Keratinocyte (primary cell): ENCODE measurements around the gene RELL2. TPM values are rescaled to one million over a fixed set of nuclear protein-coding genes. Genes with fewer than 3 reads are reported as not detected.
A peak's percentile ranks its signal among the peaks of the same experiment; 100 is the strongest.

ENCODE experiments used
- DNase-seq: peaks from one replicate; pipeline ENCODE4 v3.0.0-alpha.2; 2011; ENCODE audit warnings: low read depth, missing footprints, low spot score
- FAIRE-seq: peaks from 2 replicates; lab custom pipeline; 2011; peaks lifted over from hg19 to GRCh38; lab: Jason Lieb, UNC
- H2AFZ ChIP-seq: 2 replicates; pipeline ENCODE4 v1.6.0; 2012; ENCODE audit warnings: low read length, control low read depth, inconsistent platforms; ENCODE audit not compliant: control insufficient read depth
- H3K27ac ChIP-seq: 2 replicates; pipeline ENCODE4 v1.5.1; 2011; ENCODE audit warnings: low read length; ENCODE audit not compliant: control insufficient read depth, insufficient read depth
- H3K27me3 ChIP-seq: 3 replicates; pipeline ENCODE4 v1.6.0; 2011; ENCODE audit warnings: low read length; ENCODE audit not compliant: control insufficient read depth, insufficient read depth; ENCODE audit errors: extremely low read depth
- H3K36me3 ChIP-seq, 2 experiments: 2 replicates in 1 of 2; 3 replicates in 1 of 2; pipeline ENCODE4 v1.5.1; 2011; ENCODE audit warnings: low read length in 2 of 2, mild to moderate bottlenecking in 1 of 2; ENCODE audit not compliant: control insufficient read depth in 2 of 2, insufficient read depth in 2 of 2; ENCODE audit errors: extremely low read depth in 1 of 2
- H3K4me1 ChIP-seq: 3 replicates; pipeline ENCODE4 v1.5.1; 2011; ENCODE audit warnings: low read length; ENCODE audit not compliant: control insufficient read depth, insufficient read depth; ENCODE audit errors: extremely low read depth
- H3K4me2 ChIP-seq: 3 replicates; pipeline ENCODE4 v1.6.0; 2011; ENCODE audit warnings: low read depth, low read length; ENCODE audit not compliant: control insufficient read depth, insufficient read depth; ENCODE audit errors: extremely low read depth
- H3K4me3 ChIP-seq, 3 experiments: fragments of 200-600 bp in 1 of 3; sonication (generic) in 1 of 3; 2 replicates in 2 of 3; 3 replicates in 1 of 3; pipeline ENCODE4 v1.5.1; 2011 to 2016; ENCODE audit warnings: low read length in 3 of 3, mild to moderate bottlenecking in 3 of 3, control low read depth in 2 of 3, inconsistent platforms in 1 of 3, low read depth in 1 of 3, mixed read lengths in 1 of 3, mixed run types in 1 of 3, moderate library complexity in 1 of 3; ENCODE audit not compliant: control insufficient read depth in 2 of 3, insufficient read depth in 2 of 3; ENCODE audit errors: extremely low read depth in 1 of 3
- H3K79me2 ChIP-seq: 2 replicates; pipeline ENCODE4 v1.6.0; 2012; ENCODE audit warnings: low read length; ENCODE audit not compliant: control insufficient read depth, insufficient read depth
- H3K9ac ChIP-seq: 3 replicates; pipeline ENCODE4 v1.6.0; 2011; ENCODE audit warnings: low read length; ENCODE audit not compliant: control insufficient read depth, insufficient read depth; ENCODE audit errors: extremely low read depth
- H3K9me1 ChIP-seq: 3 replicates; pipeline ENCODE4 v1.6.0; 2011; ENCODE audit warnings: low read length; ENCODE audit not compliant: control insufficient read depth, insufficient read depth; ENCODE audit errors: extremely low read depth
- H3K9me3 ChIP-seq: 2 replicates; pipeline ENCODE4 v1.5.1; 2012; ENCODE audit warnings: low read depth, low read length; ENCODE audit not compliant: control insufficient read depth
- H4K20me1 ChIP-seq: 3 replicates; pipeline ENCODE4 v1.6.0; 2011; ENCODE audit warnings: low read length; ENCODE audit not compliant: control insufficient read depth, insufficient read depth; ENCODE audit errors: extremely low read depth
- EZH2 ChIP-seq: IDR thresholded peaks from one replicate; pipeline ENCODE4 v1.6.1; 2012; ENCODE audit warnings: inconsistent platforms, mild to moderate bottlenecking, low read length, moderate library complexity
- dilution Hi-C: fragments of 300-500 bp; cut with MboI; formaldehyde crosslinking; loops from one replicate; pipeline ENCODE4 v1.7.0; 2020; ENCODE audit warnings: low sequenced_read_pairs; ENCODE audit not compliant: extremely low pct_ligation_motif_present
- polyA plus RNA-seq, 5 experiments: library from polyadenylated mRNA; depleted of rRNA in 3 of 5; stranded (reverse) in 3 of 5; stranded (forward) in 1 of 5; unstranded in 1 of 5; fragments of >200 nt; gene quantifications; 1 replicate in 1 of 5; 2 replicates in 3 of 5; 3 replicates in 1 of 5; pipeline versions ENCODE4 v1.2.1 to v1.2.3, GENCODE V29; 2011 to 2012; ENCODE audit warnings: missing spikeins in 2 of 5, low read depth in 1 of 5, low replicate concordance in 1 of 5
- TF ChIP-seq, protein P1 (sequence below), 3 experiments: IDR thresholded peaks in 1 of 3; conservative IDR thresholded peaks in 1 of 3; optimal IDR thresholded peaks in 1 of 3; 2 replicates in 2 of 3; 3 replicates in 1 of 3; pipeline versions ENCODE3 to v1.5.1; 2011; ENCODE audit warnings: low read length in 3 of 3, mild to moderate bottlenecking in 3 of 3, moderate library complexity in 2 of 3, control low read depth in 1 of 3, inconsistent platforms in 1 of 3; ENCODE audit not compliant: insufficient read depth in 2 of 3; ENCODE audit errors: extremely low read depth in 1 of 3

Gene RELL2
- polyA plus RNA-seq, 1 donor (not counting 4 experiments of a cell fraction or from before 2014, with no cell fraction given): 8.9 TPM

GRCh38 chr5:141638771-141639170, 2.0 kb downstream of the RELL2 start:
- no peak overlapping the region for H2AFZ ChIP-seq
- TF ChIP-seq, protein P1, sequence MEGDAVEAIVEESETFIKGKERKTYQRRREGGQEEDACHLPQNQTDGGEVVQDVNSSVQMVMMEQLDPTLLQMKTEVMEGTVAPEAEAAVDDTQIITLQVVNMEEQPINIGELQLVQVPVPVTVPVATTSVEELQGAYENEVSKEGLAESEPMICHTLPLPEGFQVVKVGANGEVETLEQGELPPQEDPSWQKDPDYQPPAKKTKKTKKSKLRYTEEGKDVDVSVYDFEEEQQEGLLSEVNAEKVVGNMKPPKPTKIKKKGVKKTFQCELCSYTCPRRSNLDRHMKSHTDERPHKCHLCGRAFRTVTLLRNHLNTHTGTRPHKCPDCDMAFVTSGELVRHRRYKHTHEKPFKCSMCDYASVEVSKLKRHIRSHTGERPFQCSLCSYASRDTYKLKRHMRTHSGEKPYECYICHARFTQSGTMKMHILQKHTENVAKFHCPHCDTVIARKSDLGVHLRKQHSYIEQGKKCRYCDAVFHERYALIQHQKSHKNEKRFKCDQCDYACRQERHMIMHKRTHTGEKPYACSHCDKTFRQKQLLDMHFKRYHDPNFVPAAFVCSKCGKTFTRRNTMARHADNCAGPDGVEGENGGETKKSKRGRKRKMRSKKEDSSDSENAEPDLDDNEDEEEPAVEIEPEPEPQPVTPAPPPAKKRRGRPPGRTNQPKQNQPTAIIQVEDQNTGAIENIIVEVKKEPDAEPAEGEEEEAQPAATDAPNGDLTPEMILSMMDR (optimal IDR thresholded peaks at IDR 0.05 in 1 of 3, IDR thresholded peaks at IDR 0.05 in 1 of 3, conservative IDR thresholded peaks at IDR 0.05 in 1 of 3; ENCODE audit: extremely low read depth in 1 of 3, insufficient read depth in 2 of 3, low read length in 3 of 3): no peak
- H3K27ac ChIP-seq: no peak overlapping the region
- H3K36me3 ChIP-seq: peaks cover 6 to 10% of the 10 kb centered on the region in 2 experiments
- H3K79me2 ChIP-seq: peaks cover 28% of the 10 kb centered on the region
- H3K9me1 ChIP-seq: peaks cover 2% of the 10 kb centered on the region
- DNase-seq (no peak), FAIRE-seq (no peak)
- H4K20me1 ChIP-seq: peaks cover 3% of the 10 kb centered on the region
- no peaks in the 10 kb centered on the region for H3K9me3 ChIP-seq
- no peaks in the 10 kb centered on the region for H3K27me3 ChIP-seq
- peaks cover 26% of the 10 kb centered on the region for H3K4me1 ChIP-seq
- dilution Hi-C loops: no loop called here
- no peak overlapping the region for H3K4me3 ChIP-seq
- peak overlapping the region; percentile 100 for H3K4me2 ChIP-seq
- H3K9ac ChIP-seq: no peak overlapping the region

DNA sequence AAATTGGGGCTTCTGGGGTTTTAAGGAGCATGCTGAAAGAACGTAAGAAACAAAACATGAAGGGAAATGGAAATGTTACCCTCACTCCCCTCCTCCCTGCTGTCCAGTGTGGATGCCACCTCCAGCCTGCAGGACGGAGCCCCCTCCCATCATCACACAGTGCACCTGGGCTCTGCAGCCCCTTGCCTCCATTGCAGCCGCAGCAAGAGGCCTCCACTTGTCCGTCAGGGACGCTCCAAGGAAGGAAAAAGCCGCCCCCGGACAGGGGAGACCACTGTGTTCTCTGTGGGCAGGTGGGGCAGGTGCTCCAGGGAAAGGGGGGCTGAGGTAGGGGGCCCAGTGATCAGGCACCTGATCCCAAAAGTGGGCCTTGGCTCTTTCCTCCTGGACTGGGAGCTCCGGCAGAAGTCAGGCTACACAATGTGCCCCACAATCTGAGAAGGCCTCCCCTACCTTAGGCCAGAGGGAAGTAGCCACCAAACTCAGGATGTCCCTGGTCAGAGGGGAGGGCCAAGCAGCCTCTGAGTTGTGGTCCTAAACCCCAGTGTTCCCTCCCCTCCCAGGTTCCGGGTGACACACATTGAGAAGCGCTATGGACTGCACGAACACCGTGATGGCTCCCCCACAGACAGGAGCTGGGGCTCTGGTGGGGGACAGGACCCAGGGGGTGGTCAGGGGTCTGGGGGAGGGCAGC, 2.7 kb downstream of the RELL2 start:
- no peak overlapping the region for H3K4me3 ChIP-seq
- H3K9me3 ChIP-seq: no peaks in the 10 kb centered on the region
- peaks cover 26% of the 10 kb centered on the region for H3K4me1 ChIP-seq
- H3K9ac ChIP-seq: no peak overlapping the region
- TF ChIP-seq EZH2: no peak
- TF ChIP-seq, protein P1 (optimal IDR thresholded peaks at IDR 0.05 in 1 of 3, IDR thresholded peaks at IDR 0.05 in 1 of 3, conservative IDR thresholded peaks at IDR 0.05 in 1 of 3; ENCODE audit: extremely low read depth in 1 of 3, insufficient read depth in 2 of 3, low read length in 3 of 3): no peak
- H3K9me1 ChIP-seq: peaks cover 2% of the 10 kb centered on the region
- peaks cover 6 to 10% of the 10 kb centered on the region in 2 experiments for H3K36me3 ChIP-seq
- peaks cover 3% of the 10 kb centered on the region for H4K20me1 ChIP-seq
- no peaks in the 10 kb centered on the region for H3K27me3 ChIP-seq
- H2AFZ ChIP-seq: no peak overlapping the region
- dilution Hi-C loops: no loop called here
- H3K27ac ChIP-seq: no peak overlapping the region
- peaks cover 21% of the 10 kb centered on the region for H3K79me2 ChIP-seq
- no peak for FAIRE-seq
- no peak overlapping the region for H3K4me2 ChIP-seq
- no peak for DNase-seq
